RKO (cell line): ENCODE results near the gene PTPRT.

Experiments
- DNase-seq: peaks from one replicate; pipeline ENCODE4 v3.0.0-alpha.2; 2016; ENCODE audit warnings: low spot score

The PTPRT gene

DNA sequence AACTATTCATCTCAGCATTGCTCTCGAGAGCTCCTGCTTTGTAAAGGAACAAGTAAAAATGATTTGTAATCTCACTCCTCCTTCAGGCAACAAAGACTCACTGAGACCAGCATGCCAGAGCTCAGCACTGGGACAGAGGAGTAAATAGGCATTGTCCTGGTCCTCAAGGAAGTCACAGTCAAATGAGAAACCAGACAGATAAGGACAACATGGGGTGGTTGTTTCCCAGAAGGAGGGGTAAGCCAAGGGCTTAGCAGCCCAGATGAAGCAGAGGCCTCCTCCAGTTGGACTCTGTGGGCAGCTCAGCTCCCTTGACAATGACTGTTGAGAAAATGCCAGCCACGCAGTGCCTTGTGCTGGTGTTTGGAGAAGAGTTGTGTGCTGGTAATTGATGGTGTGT, 1145.8 kb downstream of the PTPRT start:
- DNase-seq, result no peak

GRCh38 chr20:42041000-42041565, 1148.6 kb downstream of the PTPRT start:
- DNase-seq, result peak; percentile 37

- DNase-seq, result peak; percentile 12
Measured at GRCh38 chr20:42027746-42028268, 1161.9 kb downstream of the PTPRT start.

- no peak for DNase-seq
Measured at GRCh38 chr20:42026599-42026998, 1163.1 kb downstream of the PTPRT start.

- peak; percentile 48 for DNase-seq
Measured at GRCh38 chr20:42024653-42025052, 1165.1 kb downstream of the PTPRT start.
